Globus pallidus (tissue), 1 donor: ENCODE results near the gene LPP.
"Not testable (repeated sequence)": the region's sequence is repeated elsewhere in the genome, so short reads cannot be mapped to it uniquely, and the experiment has no call there.

ENCODE experiments used
- DNase-seq: peaks from one replicate; pipeline ENCODE4 v3.0.0-alpha.2; 2015; ENCODE audit warnings: low spot score

Gene LPP, protein sequence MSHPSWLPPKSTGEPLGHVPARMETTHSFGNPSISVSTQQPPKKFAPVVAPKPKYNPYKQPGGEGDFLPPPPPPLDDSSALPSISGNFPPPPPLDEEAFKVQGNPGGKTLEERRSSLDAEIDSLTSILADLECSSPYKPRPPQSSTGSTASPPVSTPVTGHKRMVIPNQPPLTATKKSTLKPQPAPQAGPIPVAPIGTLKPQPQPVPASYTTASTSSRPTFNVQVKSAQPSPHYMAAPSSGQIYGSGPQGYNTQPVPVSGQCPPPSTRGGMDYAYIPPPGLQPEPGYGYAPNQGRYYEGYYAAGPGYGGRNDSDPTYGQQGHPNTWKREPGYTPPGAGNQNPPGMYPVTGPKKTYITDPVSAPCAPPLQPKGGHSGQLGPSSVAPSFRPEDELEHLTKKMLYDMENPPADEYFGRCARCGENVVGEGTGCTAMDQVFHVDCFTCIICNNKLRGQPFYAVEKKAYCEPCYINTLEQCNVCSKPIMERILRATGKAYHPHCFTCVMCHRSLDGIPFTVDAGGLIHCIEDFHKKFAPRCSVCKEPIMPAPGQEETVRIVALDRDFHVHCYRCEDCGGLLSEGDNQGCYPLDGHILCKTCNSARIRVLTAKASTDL

GRCh38 chr3:188154014-188154808 is at the start of gene LPP:
Gene LPP, plus strand, starts transcription at chr3:188154157. Its CDS starts 251,964 bp downstream, at chr3:188406121.
- peak; percentile 73 for DNase-seq

DNA sequence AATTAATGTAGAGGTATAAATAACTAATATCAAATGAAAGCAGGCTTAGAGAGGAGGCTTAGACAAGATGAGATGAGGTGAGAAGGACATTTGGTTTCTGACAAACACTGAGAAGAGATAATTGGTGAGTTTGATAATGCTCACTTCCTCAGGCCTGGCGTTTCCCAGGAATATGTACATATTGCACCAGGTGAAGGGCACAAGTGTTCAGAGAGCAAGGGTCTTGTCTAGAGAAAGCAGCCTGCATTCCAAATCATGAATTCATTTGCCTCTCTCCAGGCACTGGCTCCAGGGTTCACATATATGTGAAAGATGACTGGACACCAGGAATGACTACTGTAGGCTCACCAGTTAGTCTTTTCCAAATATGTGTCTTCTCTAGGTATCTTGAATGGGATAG is 48.0 kb upstream of the LPP start:
- DNase-seq = no peak

DNA sequence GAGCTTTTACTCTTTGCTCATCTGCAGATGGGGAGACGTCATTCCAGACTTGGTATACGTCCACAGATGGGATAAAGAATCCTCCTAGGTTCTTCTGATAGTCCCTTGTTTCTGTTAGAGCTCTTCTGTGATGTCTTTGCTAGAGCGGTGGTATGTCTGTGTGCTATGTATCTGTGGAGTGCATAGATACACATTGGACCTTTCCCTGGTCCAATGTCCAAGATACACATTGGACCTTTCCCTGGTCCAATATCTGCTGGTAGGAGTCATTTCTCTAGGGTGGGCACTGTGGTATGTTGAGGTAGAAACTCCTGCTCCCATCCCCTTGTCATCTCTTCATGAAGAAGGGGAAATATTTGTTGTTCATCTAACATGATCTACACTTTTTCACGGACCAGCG is 47.5 kb upstream of the LPP start:
- DNase-seq = no peak

DNA sequence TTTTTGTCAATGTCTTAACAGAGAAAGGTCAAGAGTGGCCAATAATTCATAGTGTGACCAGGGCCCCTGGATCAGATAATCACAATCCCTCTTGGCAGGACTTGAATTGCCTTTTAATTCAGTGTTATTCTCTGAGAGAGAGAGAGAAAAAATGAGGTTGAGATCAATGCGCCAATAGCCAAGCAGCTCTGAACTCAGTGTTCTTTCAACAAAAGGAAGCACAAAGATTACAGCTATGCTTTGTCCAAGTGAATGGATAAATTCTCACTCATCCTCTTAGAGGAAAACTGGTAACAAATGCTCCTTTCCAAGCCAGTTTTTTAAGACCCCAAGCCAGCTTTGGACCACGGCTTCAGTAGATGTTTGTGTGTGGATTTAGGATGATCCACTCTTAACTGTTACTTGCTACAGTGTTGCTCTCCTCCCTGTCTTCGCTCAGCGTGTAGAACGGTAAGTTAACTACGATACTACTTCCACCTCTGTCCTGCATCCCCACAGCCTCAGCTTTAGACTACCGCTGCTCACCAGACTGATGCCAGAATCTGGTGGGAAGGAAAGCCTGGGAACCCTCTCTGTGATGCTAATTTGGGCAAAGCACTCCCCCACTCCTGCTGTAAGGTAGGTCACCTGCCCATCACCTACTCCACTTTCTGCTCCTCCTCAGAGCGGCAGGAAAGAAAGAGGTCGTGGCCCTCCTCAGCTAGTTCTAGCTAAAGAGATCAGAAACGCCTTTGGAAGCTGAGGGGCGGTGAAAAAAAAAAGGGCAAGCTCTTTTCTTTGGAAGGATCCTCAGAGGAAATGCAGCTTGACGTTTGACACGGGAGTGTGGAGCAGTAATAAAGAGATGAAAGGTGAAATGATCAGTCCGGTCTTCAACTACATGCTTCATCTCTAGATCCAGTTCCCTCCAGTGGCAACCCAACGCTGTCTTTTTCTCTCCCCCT is 46.8 kb upstream of the LPP start:
- DNase-seq = no peak

DNA sequence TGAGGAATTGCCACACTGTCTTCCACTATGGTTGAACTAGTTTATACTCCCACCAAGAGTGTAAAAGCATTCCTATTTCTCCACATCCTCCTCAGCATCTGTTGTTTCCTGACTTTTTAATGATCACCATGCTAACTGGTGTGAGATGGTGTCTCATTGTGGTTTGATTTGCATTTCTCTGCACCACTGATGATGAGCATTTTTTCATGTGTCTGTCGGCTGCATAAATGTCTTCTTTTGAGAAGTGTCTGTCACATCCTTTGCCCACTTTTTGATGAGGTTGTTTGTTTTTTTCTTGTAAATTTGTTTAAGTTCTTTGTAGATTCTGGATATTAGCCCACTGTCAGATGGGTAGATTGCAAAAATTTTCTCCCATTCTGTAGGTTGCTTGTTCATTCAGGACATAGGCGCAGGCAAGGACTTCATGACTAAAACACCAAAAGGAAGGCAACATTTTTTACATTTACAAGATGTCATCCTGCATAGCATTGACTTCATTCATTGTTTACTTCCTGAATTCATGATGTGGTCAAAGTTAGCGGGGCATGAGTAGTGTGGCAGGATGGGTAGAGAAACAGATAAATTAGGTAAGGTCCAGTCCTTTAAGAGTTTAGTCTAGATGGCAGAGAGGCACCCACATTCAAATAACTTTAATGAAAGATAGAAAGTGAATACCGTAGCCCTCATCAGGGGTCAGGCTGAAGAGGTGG is 45.1 kb upstream of the LPP start:
- DNase-seq = no peak

DNA sequence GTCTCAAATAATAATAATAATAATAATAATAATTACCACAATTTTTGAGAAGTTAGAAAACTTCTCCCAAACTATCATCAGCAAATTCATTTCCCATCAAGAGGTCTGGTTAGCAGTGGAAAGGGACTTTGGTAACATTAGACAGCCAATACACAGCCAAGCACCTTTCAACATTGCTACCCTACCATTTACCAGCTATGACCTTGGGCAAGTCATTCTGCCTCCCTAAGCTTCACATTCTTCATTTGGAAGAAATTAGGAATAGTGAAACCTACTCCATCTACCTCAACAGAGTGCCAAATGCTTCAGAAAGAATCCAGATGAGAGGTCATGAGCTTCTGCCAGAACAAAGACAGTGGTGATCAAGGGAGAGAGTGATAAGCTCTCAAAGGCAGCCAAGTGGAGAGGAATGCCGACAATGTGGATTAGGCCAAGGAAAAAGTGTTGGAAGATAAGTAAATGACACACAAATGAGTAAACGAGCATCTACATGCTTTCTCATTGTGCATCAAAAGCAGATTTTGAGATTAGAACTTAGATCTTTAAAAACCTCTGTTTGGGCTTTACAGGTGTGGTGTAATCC is 42.9 kb upstream of the LPP start:
- no peak for DNase-seq

DNA sequence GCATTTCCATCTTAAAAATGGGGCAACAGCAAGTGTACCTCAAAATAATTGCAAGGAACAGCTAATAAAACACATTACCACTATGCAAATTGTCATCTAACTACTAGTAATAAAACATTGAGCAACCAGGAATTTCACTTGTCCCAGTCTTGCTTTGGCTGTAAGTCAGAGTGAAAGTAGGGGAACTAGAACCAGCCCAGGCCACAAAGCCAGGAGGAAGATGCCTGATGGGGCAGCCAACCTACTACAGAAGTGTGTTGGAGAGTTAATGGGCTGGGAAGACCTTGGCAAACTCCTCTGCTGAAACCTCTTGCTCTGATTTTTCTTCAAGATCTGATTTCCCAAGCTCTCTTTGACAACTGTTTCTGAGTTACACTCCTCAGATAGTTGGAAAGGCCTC is 40.2 kb upstream of the LPP start:
- DNase-seq = no peak

GRCh38 chr3:188119846-188120245 is 34.1 kb upstream of the LPP start:
- DNase-seq = no peak

DNA sequence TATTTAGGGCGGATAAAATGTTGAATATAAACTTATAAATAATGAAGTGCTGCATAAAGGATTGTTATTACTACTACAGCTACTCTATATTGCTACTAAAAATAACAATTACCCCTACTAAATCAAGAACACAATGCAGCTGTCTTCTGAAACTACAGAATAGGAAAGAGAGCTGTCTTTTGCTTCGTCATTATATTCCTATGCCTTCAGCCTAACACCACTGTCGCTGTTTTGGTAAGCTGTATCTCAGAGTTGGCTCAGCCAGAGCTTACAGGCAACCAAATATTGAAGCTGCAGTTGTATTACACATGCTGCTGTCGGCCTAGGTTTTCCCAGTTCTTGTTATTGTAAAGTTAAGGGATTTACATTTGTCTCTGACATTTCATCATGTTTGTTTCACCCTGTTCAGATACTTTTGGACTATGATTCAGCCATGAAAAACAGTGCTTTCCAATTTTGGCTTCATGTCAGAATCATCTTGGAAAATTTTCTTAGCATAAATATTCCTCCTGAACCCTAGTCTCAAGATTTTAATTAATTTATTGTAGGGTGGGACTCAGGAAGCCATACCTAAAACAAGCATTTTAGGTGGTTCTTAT is 31.3 kb upstream of the LPP start:
- DNase-seq = no peak

DNA sequence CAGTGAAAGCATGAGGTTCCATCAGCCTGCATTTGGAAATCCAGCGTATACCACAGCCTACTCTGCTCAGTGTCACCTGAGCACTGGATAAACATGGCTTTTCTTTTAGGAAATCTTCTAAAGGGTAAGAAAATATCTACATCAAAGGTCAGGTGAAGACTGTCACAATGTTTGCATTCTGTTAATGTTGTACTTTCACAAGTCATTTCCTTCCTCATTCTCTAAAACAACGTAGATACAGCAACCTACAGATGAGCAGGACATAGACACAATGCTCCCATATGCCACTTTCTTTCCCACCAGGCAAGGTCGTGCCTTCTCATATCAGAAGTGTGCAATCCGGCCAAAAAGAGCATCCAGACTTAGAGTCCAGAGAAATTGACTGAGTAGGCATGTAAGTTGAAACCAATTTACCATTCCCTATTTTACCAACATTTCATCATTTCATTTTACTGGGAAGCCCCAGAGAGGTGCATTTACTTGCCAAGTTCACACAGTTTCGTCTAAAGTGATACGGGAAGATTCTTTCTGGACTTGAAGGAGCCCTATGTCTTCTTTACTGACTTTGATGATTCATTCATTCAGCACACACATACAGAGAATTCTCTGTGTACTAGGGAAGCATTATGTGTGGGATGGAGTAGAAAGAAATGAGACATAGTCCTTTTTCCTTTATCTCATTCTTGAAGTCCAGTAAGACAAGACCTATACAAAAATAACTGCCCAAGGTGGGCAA is 30.6 kb upstream of the LPP start:
- no peak for DNase-seq

DNA sequence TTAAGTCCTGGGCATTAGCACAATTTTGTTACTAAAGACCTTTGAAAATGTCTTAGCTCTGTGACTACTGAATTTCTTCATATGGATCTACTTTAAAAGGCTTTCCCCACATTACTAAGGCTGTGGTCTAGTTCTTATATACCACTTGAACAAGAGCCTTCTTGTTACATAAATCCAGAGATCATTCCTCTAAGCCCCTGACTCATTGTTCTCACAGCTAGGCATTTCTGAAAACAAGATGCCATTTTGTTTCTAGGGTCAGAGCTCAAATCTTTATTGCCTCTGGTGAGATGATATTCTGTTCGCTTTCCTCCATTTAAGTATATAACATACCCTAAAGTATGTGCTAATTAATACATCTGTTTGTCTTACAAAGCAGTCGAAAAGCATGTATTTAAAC is 29.8 kb upstream of the LPP start:
- DNase-seq = no peak

DNA sequence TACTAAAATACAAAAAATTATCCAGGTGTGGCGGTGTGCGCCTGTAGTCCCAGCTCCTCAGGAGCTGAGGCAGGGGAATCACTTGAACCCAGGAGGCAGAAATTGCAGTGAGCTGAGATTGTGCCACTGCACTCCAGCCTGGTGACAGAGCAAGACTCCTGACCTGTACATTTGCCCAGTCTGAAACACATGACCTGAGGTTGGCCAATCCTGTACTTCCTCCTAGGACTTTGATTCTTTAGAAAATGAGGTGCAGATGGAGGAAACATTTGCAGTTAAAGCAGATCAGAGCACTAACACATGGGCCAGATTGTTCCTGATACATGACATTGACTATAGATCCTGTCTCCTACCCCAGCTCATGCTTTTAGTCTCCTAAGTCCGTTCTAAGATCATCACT is 28.9 kb upstream of the LPP start:
- no peak for DNase-seq

GRCh38 chr3:188126276-188126675 is 27.7 kb upstream of the LPP start:
- DNase-seq = no peak

DNA sequence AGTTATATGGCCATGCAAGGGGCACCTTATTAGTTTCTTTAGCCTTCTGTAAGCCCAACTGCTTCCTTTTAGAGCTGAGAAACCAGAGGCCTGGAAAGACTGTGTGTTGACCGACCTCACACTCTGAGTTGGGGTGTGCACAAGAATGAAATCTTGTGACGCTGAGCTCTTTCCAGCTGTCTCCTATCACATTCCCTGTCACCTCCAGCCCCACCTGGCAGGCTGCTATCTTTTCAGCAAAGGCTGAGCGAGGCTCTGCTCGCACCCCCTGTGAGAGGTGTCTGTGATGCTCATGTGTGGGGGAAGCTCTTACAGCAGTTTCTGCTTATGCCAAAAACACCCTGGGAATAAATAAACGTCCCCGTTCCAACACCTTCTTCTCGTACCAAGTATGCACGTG is 27.0 kb upstream of the LPP start:
- no peak for DNase-seq

DNA sequence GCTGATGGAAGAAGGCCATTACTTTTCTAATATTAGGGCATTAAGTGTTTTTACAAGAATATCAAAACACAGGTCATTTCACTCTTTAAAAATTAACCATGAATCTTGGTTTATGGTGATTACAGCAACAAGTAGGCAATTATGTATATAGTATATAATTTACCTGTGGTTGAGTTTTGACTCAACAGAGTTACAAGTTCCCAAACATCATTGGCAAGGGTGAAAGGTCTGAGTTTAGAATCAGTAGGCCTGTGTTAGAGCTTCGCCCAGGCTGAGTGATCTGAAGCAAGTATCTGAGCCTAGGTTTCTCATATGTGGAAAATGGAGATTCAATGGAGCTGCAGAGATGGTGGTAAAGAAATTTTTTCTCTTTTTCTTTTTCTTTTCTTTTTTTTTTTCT is 25.1 kb upstream of the LPP start:
- no peak for DNase-seq

GRCh38 chr3:188131023-188131422 is 22.9 kb upstream of the LPP start:
- DNase-seq = not testable (repeated sequence)

GRCh38 chr3:188133219-188133618 is 20.7 kb upstream of the LPP start:
- DNase-seq = no peak

- no peak for DNase-seq
These were observed 20.3 kb upstream of the LPP start for GRCh38 chr3:188133646-188134045.

GRCh38 chr3:188134079-188134478 is 19.9 kb upstream of the LPP start:
- DNase-seq = no peak

- DNase-seq = no peak
These were observed 19.1 kb upstream of the LPP start for GRCh38 chr3:188134856-188135255.
